K562 (cell line): ENCODE data around the gene RINT1.

Experiments used
- PHF21A ChIP-seq: fragments of 450-650 bp; IDR thresholded peaks from 2 replicates; pipeline ENCODE4 v1.6.1; 2017; ENCODE audit warnings: low read depth, borderline replicate concordance
- SMAD3 ChIP-seq: fragments of 450-650 bp; formaldehyde crosslinking; conservative IDR thresholded peaks from 2 replicates; pipeline ENCODE4 v1.4.0; 2020; ENCODE audit warnings: mild to moderate bottlenecking
- TEAD1 ChIP-seq, 2 experiments: fragments of 450-650 bp in 1 of 2; sonication (generic) in 1 of 2; formaldehyde crosslinking; IDR thresholded peaks; 2 replicates each; pipeline versions ENCODE4 v1.4.0 to v1.8.0; 2020 to 2022; ENCODE audit warnings: mild to moderate bottlenecking in 2 of 2, missing genetic modification reagents in 1 of 2
- ZNF12 ChIP-seq: sonication (generic); formaldehyde crosslinking; IDR thresholded peaks from 2 replicates; pipeline ENCODE4 v1.4.0; 2020; ENCODE audit warnings: mild to moderate bottlenecking, missing genetic modification reagents
- ZNF780A ChIP-seq: fragments of 250-450 bp; sonication (Bioruptor Pico); IDR thresholded peaks from 2 replicates; pipeline ENCODE4 v1.5.0; 2021; ENCODE audit warnings: mild to moderate bottlenecking
- ZNF830 ChIP-seq: fragments of 250-450 bp; sonication (Bioruptor Pico); IDR thresholded peaks from 2 replicates; pipeline ENCODE4 v1.5.0; 2021; ENCODE audit warnings: mild to moderate bottlenecking
- TF ChIP-seq, protein P1 (sequence below), 3 experiments: IDR thresholded peaks in 2 of 3; conservative IDR thresholded peaks in 1 of 3; 2 replicates each; pipeline ENCODE4 v1.5.1; 2011 to 2012; ENCODE audit warnings: low read length in 3 of 3, mild to moderate bottlenecking in 3 of 3, control low read depth in 2 of 3, improper control_type of control experiment in 1 of 3, inconsistent platforms in 1 of 3, low read depth in 1 of 3, mixed read lengths in 1 of 3, moderate library complexity in 1 of 3; ENCODE audit not compliant: insufficient read depth in 2 of 3

DNA sequence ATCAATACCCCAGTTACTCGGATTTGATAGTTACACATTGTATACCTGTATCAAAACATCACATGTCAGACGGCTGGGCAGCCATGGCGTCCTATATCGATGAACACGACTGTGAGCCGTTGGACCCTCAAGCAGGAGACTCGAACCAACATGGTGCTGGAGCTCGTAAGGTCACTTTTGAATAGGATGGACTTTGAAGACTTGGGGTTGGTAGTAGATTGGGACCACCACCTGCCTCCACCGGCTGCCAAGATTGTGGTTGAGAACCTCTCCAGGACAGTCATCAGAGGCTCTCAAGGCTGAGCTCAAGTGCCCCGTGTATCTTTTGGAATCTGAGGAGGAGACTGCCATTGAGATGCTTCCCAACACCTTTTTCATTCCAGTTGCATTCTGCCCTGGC is 1.9 kb upstream of the RINT1 start:
- TF ChIP-seq ZNF830 (CRISPR knock-in tag) (no peak), ZNF780A (no peak), PHF21A (no peak), ZNF12 (CRISPR knock-in tag) (no peak), TEAD1 (CRISPR knock-in tag; IDR thresholded peaks at IDR 0.05) (no peak), SMAD3 (no peak)
- TF ChIP-seq, protein P1, sequence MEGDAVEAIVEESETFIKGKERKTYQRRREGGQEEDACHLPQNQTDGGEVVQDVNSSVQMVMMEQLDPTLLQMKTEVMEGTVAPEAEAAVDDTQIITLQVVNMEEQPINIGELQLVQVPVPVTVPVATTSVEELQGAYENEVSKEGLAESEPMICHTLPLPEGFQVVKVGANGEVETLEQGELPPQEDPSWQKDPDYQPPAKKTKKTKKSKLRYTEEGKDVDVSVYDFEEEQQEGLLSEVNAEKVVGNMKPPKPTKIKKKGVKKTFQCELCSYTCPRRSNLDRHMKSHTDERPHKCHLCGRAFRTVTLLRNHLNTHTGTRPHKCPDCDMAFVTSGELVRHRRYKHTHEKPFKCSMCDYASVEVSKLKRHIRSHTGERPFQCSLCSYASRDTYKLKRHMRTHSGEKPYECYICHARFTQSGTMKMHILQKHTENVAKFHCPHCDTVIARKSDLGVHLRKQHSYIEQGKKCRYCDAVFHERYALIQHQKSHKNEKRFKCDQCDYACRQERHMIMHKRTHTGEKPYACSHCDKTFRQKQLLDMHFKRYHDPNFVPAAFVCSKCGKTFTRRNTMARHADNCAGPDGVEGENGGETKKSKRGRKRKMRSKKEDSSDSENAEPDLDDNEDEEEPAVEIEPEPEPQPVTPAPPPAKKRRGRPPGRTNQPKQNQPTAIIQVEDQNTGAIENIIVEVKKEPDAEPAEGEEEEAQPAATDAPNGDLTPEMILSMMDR (IDR thresholded peaks at IDR 0.05 in 2 of 3, conservative IDR thresholded peaks at IDR 0.05 in 1 of 3; ENCODE audit: insufficient read depth in 2 of 3, low read depth in 1 of 3, low read length in 3 of 3), result no peak
